Measurements from ENCODE around the gene STKLD1. TPM values are rescaled to one million over a fixed set of nuclear protein-coding genes. Genes with fewer than 3 reads are reported as not detected.

Gene STKLD1
- total and polyA plus RNA-seq, 9 of the 15 experiments (the other 6 are each of a cell fraction or from before 2014, with no cell fraction given), result 0.10 to 0.65 (median 0.33) TPM; not detected in 2

GRCh38 chr9:133374612-133375115 lies 1.5 kb upstream of the STKLD1 start (continued):
- TF ChIP-seq CHD7 (IDR thresholded peaks at IDR 0.05; ENCODE audit: low read depth, low read length) (no peak), RREB1 (CRISPR knock-in tag; IDR thresholded peaks at IDR 0.05) (no peak), SP1 (CRISPR knock-in tag; IDR thresholded peaks at IDR 0.05) (no peak), ARID1B (IDR thresholded peaks at IDR 0.05) (no peak), ZNF384 (IDR thresholded peaks at IDR 0.05; ENCODE audit: low read depth, low read length) (peak; percentile 69), SETDB1 (IDR thresholded peaks at IDR 0.05; ENCODE audit: low read length) (no peak), STAT5B (CRISPR knock-in tag; IDR thresholded peaks at IDR 0.05) (no peak), TCF7 (IDR thresholded peaks at IDR 0.05; ENCODE audit: borderline replicate concordance) (no peak), TFE3 (CRISPR knock-in tag; IDR thresholded peaks at IDR 0.05) (no peak)

Data from K562 (cell line).